HG03439 (cell line): ENCODE measurements around the gene HIF1A.
"Not testable (repeated sequence)": the region's sequence is repeated elsewhere in the genome, so short reads cannot be mapped to it uniquely, and the experiment has no call there.

ENCODE experiments used
- ATAC-seq: cut with Tn5 transposase; IDR thresholded peaks from one replicate; pipeline ENCODE4 v1.9.1; 2021; ENCODE audit warnings: mild to moderate bottlenecking, moderate library complexity; ENCODE audit not compliant: unreplicated experiment

Gene HIF1A

GRCh38 chr14:61706096-61706690 is 10.9 kb downstream of the HIF1A start:
- ATAC-seq, result no peak

GRCh38 chr14:61707774-61708173 is 12.5 kb downstream of the HIF1A start:
- ATAC-seq, result not testable (repeated sequence)

- not testable (repeated sequence) for ATAC-seq
Observed at GRCh38 chr14:61708693-61709092, 13.4 kb downstream of the HIF1A start.

GRCh38 chr14:61710853-61711817 is 15.8 kb downstream of the HIF1A start:
- no peak for ATAC-seq

GRCh38 chr14:61712137-61712536 is 16.8 kb downstream of the HIF1A start:
- ATAC-seq, result no peak

- ATAC-seq, result no peak
Observed at GRCh38 chr14:61713724-61714437, 18.6 kb downstream of the HIF1A start.

- no peak for ATAC-seq
Observed at GRCh38 chr14:61716956-61717355, 21.6 kb downstream of the HIF1A start.

- no peak for ATAC-seq
Observed at GRCh38 chr14:61718039-61718438, 22.7 kb downstream of the HIF1A start.

GRCh38 chr14:61719344-61720293 is 24.3 kb downstream of the HIF1A start:
- no peak for ATAC-seq

GRCh38 chr14:61720294-61720661 is 25.0 kb downstream of the HIF1A start:
- no peak for ATAC-seq

- no peak for ATAC-seq
Observed at GRCh38 chr14:61720741-61721140, 25.4 kb downstream of the HIF1A start.

GRCh38 chr14:61724133-61724532 is 28.8 kb downstream of the HIF1A start:
- no peak for ATAC-seq

GRCh38 chr14:61726778-61727658 is 31.7 kb downstream of the HIF1A start:
- no peak for ATAC-seq

GRCh38 chr14:61730756-61731373 is 35.6 kb downstream of the HIF1A start:
- ATAC-seq, result no peak

- ATAC-seq, result no peak
Observed at GRCh38 chr14:61733972-61734371, 38.7 kb downstream of the HIF1A start.

- no peak for ATAC-seq
Observed at GRCh38 chr14:61736751-61737150, 41.4 kb downstream of the HIF1A start.

GRCh38 chr14:61737915-61738314 is 42.6 kb downstream of the HIF1A start:
- no peak for ATAC-seq

- no peak for ATAC-seq
Observed at GRCh38 chr14:61739133-61739532, 43.8 kb downstream of the HIF1A start.

GRCh38 chr14:61742371-61742770 is 47.1 kb downstream of the HIF1A start:
- no peak for ATAC-seq
